Body of pancreas (tissue), 4 donors: Measurements from ENCODE around the gene ATXN1.

Experiments
- CTCF ChIP-seq, 7 experiments: fragments of 450-650 bp in 4 of 7; fragments of 200-600 bp in 3 of 7; sonication (generic) in 3 of 7; IDR thresholded peaks; one replicate each; pipeline ENCODE4 v1.5.1; 2016 to 2019; ENCODE audit warnings: antibody characterized with exemption in 7 of 7
- POLR2A ChIP-seq, 3 donors: fragments of 450-650 bp; IDR thresholded peaks; one replicate each; pipeline ENCODE4 v1.6.1; 2016; ENCODE audit warnings: antibody characterized with exemption in 3 of 3, mild to moderate bottlenecking in 2 of 3

- TF ChIP-seq CTCF (IDR thresholded peaks at IDR 0.05) (peak in 3 of 7 experiments; percentile 5 to 49 (median 42)), POLR2A (IDR thresholded peaks at IDR 0.05) (peak; percentile 70 to 82 (median 75))
These were observed 409 bp upstream of the ATXN1 start for GRCh38 chr6:16761471-16762267.
